Measurements from ENCODE around the gene ZNF557. TPM values are rescaled to one million over a fixed set of nuclear protein-coding genes. Genes with fewer than 3 reads are reported as not detected.

ZNF557 gene
- total and polyA plus RNA-seq, 2 of the 8 experiments (the other 6 are each of a cell fraction or from before 2014, with no cell fraction given), result 1.4 to 7.4 TPM

DNA sequence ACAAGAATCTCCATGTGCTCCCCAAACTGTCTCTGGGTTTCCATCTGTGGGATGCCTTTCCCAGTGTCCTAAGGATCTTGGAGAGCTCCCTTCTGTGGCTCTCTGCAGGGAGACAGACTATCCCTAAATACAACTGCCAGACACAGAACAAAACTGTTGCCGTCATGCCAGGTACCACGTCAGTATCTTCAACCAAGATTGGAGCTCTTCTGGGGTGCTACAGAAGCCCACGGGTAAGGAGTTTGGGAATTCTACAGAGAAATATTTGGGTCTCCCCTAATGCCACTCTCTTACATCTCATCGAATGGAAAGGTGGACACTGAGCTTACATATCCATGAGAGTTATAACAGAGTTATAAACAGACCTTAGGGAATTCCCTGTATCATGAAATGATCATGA, 6.2 kb upstream of the ZNF557 start (continued):
- TF ChIP-seq SP2 (IDR thresholded peaks at IDR 0.05; ENCODE audit: low read length) (no peak), CEBPB (IDR thresholded peaks at IDR 0.05; ENCODE audit: low read depth, low read length) (no peak), CHD2 (IDR thresholded peaks at IDR 0.05; ENCODE audit: low read length) (no peak), POU5F1 (IDR thresholded peaks at IDR 0.05; ENCODE audit: low read depth, low read length) (no peak), SRF (IDR thresholded peaks at IDR 0.05; ENCODE audit: low read depth, low read length) (no peak)
- TF ChIP-seq, protein P1, sequence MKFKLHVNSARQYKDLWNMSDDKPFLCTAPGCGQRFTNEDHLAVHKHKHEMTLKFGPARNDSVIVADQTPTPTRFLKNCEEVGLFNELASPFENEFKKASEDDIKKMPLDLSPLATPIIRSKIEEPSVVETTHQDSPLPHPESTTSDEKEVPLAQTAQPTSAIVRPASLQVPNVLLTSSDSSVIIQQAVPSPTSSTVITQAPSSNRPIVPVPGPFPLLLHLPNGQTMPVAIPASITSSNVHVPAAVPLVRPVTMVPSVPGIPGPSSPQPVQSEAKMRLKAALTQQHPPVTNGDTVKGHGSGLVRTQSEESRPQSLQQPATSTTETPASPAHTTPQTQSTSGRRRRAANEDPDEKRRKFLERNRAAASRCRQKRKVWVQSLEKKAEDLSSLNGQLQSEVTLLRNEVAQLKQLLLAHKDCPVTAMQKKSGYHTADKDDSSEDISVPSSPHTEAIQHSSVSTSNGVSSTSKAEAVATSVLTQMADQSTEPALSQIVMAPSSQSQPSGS (IDR thresholded peaks at IDR 0.05; ENCODE audit: low read length), result no peak
- TF ChIP-seq, protein P2, sequence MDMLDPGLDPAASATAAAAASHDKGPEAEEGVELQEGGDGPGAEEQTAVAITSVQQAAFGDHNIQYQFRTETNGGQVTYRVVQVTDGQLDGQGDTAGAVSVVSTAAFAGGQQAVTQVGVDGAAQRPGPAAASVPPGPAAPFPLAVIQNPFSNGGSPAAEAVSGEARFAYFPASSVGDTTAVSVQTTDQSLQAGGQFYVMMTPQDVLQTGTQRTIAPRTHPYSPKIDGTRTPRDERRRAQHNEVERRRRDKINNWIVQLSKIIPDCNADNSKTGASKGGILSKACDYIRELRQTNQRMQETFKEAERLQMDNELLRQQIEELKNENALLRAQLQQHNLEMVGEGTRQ (IDR thresholded peaks at IDR 0.05; ENCODE audit: low read length), result no peak

Measured in H1 (cell line).